ENCODE data around the gene RABEP1. TPM values are rescaled to one million over a fixed set of nuclear protein-coding genes. Genes with fewer than 3 reads are reported as not detected.

Gene RABEP1
- total and polyA plus RNA-seq, 2 donors from 2014 or later, result 21.1 to 47.6 TPM

DNA sequence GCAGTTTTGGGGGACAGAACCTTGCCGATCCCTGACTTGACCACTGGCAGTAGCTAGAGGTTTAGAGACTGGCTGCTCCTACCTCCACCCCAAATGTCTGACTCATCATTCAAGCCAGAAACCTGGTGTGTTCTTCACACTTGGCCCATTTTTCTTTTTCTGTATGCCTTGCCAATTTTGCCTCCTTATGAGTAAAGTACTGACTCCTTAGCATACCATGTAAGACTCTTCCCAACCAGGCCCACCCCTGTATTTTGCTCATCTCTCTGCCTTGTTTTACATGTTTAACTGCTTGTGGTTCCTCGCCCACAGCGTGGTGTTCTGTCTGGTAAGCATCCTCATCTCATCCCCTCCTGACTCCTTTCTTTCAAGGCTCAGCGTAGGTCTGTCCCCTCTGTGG, 99.5 kb downstream of the RABEP1 start:
- Histone ChIP-seq H3K27me3 (ENCODE audit: control insufficient read depth, insufficient read depth, low read length) (no peaks in the 10 kb centered on the region), H3K4me3 (ENCODE audit: low read length in 3 of 3) (no peak overlapping the region), H3K9me3 (ENCODE audit: control insufficient read depth in 2 of 3, insufficient read depth in 1 of 3, low read length in 3 of 3) (no peaks in the 10 kb centered on the region), H3K36me3 (ENCODE audit: control insufficient read depth in 2 of 3, insufficient read depth in 3 of 3, low read length in 3 of 3) (peaks cover 19 to 65% (median 62%) of the 10 kb centered on the region in 3 donors), H3K4me1 (ENCODE audit: control insufficient read depth in 2 of 3, insufficient read depth in 2 of 3, low read depth in 1 of 3, low read length in 3 of 3) (no peaks in the 10 kb centered on the region), H3K9ac (ENCODE audit: low read length in 3 of 3) (no peak overlapping the region), H3K27ac (ENCODE audit: low read depth in 2 of 2, low read length in 2 of 2) (no peak overlapping the region)
- TF ChIP-seq, protein P1, sequence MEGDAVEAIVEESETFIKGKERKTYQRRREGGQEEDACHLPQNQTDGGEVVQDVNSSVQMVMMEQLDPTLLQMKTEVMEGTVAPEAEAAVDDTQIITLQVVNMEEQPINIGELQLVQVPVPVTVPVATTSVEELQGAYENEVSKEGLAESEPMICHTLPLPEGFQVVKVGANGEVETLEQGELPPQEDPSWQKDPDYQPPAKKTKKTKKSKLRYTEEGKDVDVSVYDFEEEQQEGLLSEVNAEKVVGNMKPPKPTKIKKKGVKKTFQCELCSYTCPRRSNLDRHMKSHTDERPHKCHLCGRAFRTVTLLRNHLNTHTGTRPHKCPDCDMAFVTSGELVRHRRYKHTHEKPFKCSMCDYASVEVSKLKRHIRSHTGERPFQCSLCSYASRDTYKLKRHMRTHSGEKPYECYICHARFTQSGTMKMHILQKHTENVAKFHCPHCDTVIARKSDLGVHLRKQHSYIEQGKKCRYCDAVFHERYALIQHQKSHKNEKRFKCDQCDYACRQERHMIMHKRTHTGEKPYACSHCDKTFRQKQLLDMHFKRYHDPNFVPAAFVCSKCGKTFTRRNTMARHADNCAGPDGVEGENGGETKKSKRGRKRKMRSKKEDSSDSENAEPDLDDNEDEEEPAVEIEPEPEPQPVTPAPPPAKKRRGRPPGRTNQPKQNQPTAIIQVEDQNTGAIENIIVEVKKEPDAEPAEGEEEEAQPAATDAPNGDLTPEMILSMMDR (IDR thresholded peaks at IDR 0.05; ENCODE audit: borderline replicate concordance, extremely low read depth, insufficient read depth), result no peak
- FAIRE-seq, result no peak
- DNase-seq, result no peak
- intact Hi-C loops (cut with DNase I), result no loop called here

DNA sequence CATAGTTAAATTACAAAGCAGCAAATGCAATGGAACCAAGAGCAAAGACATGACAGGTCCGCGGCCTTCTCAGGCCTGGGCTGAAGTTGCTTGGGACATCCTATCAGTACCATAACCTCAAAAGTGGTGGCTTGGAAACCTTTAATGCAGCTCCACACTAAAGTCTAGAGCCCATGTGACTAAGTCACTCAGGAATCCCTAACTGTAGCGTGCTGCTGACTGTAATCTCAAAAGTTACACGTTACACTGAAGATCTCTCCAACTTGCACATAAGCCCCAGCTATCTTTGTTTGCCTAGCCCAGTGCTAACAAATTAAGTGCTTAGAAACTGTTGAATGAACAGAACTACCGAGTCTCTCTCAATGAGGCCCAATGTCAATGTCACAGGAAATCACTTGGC, 109.6 kb downstream of the RABEP1 start:
- Histone ChIP-seq H3K9ac (ENCODE audit: low read length in 3 of 3) (no peak overlapping the region), H3K9me3 (ENCODE audit: control insufficient read depth in 2 of 3, insufficient read depth in 1 of 3, low read length in 3 of 3) (no peaks in the 10 kb centered on the region), H3K36me3 (ENCODE audit: control insufficient read depth in 2 of 3, insufficient read depth in 3 of 3, low read length in 3 of 3) (peaks cover 6 to 70% (median 47%) of the 10 kb centered on the region in 3 donors), H3K4me3 (ENCODE audit: low read length in 3 of 3) (no peak overlapping the region), H3K27me3 (ENCODE audit: control insufficient read depth, insufficient read depth, low read length) (no peaks in the 10 kb centered on the region), H3K4me1 (ENCODE audit: control insufficient read depth in 2 of 3, insufficient read depth in 2 of 3, low read depth in 1 of 3, low read length in 3 of 3) (no peaks in the 10 kb centered on the region), H3K27ac (ENCODE audit: low read depth in 2 of 2, low read length in 2 of 2) (no peak overlapping the region)
- FAIRE-seq (no peak), DNase-seq (no peak)
- TF ChIP-seq, protein P1 (IDR thresholded peaks at IDR 0.05; ENCODE audit: borderline replicate concordance, extremely low read depth, insufficient read depth), result no peak
- intact Hi-C loops (cut with DNase I), result no loop called here

DNA sequence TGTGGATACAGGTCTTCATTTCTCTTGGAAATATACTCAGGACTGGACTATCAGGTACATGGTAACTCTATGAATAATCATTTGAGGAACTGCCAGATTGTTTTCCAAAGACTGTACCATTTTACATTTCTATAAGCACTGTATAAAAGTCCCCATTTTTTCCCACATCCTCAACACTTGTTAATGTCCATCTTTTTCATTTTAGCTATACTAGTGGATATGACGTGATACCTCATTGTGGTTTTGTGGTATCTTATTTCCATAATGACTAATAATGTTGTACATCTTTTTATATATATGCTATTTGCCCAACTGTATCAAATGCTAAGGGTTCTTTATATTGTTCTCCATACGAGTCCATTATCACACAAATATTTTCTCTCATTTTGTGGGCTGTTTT, 114.5 kb downstream of the RABEP1 start:
- Histone ChIP-seq H3K9me3 (ENCODE audit: control insufficient read depth in 2 of 3, insufficient read depth in 1 of 3, low read length in 3 of 3) (no peaks in the 10 kb centered on the region), H3K27me3 (ENCODE audit: control insufficient read depth, insufficient read depth, low read length) (no peaks in the 10 kb centered on the region), H3K27ac (ENCODE audit: low read depth in 2 of 2, low read length in 2 of 2) (no peak overlapping the region), H3K4me1 (ENCODE audit: control insufficient read depth in 2 of 3, insufficient read depth in 2 of 3, low read depth in 1 of 3, low read length in 3 of 3) (no peaks in the 10 kb centered on the region), H3K9ac (ENCODE audit: low read length in 3 of 3) (no peak overlapping the region), H3K4me3 (ENCODE audit: low read length in 3 of 3) (no peak overlapping the region), H3K36me3 (ENCODE audit: control insufficient read depth in 2 of 3, insufficient read depth in 3 of 3, low read length in 3 of 3) (peaks cover 8 to 56% (median 34%) of the 10 kb centered on the region in 3 donors)
- FAIRE-seq (no peak), DNase-seq (no peak)
- intact Hi-C loops (cut with DNase I), result no loop called here
- TF ChIP-seq, protein P1 (IDR thresholded peaks at IDR 0.05; ENCODE audit: borderline replicate concordance, extremely low read depth, insufficient read depth), result no peak

DNA sequence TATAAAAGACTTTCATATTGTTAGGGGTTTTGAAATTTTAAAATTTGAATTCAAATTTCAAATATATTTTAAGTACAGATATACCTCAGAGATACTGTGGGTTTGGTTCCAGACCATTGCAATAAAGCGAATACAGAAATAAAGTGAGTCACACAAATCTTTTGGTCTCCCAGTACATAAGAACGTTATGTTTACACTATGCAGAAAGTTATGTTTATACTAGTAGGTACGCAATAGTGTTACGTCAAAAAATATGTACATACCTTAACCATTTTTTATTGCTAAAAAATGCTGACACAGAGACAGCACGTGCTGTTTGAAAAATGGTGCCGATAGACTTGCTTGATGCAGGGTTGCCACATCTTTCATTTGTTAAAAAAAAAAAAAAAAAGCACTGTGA, 117.7 kb downstream of the RABEP1 start:
- Histone ChIP-seq H3K9ac (ENCODE audit: low read length in 3 of 3) (no peak overlapping the region), H3K27me3 (ENCODE audit: control insufficient read depth, insufficient read depth, low read length) (no peaks in the 10 kb centered on the region), H3K4me1 (ENCODE audit: control insufficient read depth in 2 of 3, insufficient read depth in 2 of 3, low read depth in 1 of 3, low read length in 3 of 3) (no peaks in the 10 kb centered on the region), H3K27ac (ENCODE audit: low read depth in 2 of 2, low read length in 2 of 2) (no peak overlapping the region), H3K4me3 (ENCODE audit: low read length in 3 of 3) (no peak overlapping the region), H3K9me3 (ENCODE audit: control insufficient read depth in 2 of 3, insufficient read depth in 1 of 3, low read length in 3 of 3) (no peaks in the 10 kb centered on the region), H3K36me3 (ENCODE audit: control insufficient read depth in 2 of 3, insufficient read depth in 3 of 3, low read length in 3 of 3) (peaks cover 7 to 53% (median 31%) of the 10 kb centered on the region in 3 donors)
- intact Hi-C loops (cut with DNase I), result no loop called here
- FAIRE-seq (no peak), DNase-seq (no peak)
- TF ChIP-seq, protein P1 (IDR thresholded peaks at IDR 0.05; ENCODE audit: borderline replicate concordance, extremely low read depth, insufficient read depth), result no peak
